Esophagus muscularis mucosa (tissue), 4 donors: ENCODE results near the gene KATNA1. TPM values are rescaled to one million over a fixed set of nuclear protein-coding genes. Genes with fewer than 3 reads are reported as not detected.

Source experiments
- DNase-seq: peaks from one replicate; pipeline ENCODE4 v3.0.0-alpha.2; 2017; ENCODE audit errors: extremely low spot score
- H3K27ac ChIP-seq, 4 donors: fragments of 200-600 bp; sonication (generic); replicated peaks in 1 of 4; 1 replicate in 3 of 4; 2 replicates in 1 of 4; pipeline ENCODE4 v1.5.1; 2016 to 2019; ENCODE audit warnings: mild to moderate bottlenecking in 1 of 4
- H3K27me3 ChIP-seq, 4 donors: fragments of 200-600 bp; sonication (generic); one replicate each; pipeline versions ENCODE4 v1.5.1 to v1.6.0; 2016 to 2019
- H3K36me3 ChIP-seq, 4 donors: fragments of 200-600 bp; sonication (generic); one replicate each; pipeline ENCODE4 v1.5.1; 2016 to 2019
- H3K4me1 ChIP-seq, 4 donors: fragments of 200-600 bp; sonication (generic); one replicate each; pipeline ENCODE4 v1.5.1; 2016 to 2019
- H3K4me3 ChIP-seq, 4 donors: fragments of 200-600 bp; sonication (generic); 1 replicate in 2 of 4; 2 replicates in 2 of 4; pipeline ENCODE4 v1.5.1; 2016 to 2019; ENCODE audit warnings: mild to moderate bottlenecking in 4 of 4, moderate library complexity in 1 of 4
- H3K9me3 ChIP-seq, 4 donors: fragments of 200-600 bp; sonication (generic); 1 replicate in 3 of 4; 2 replicates in 1 of 4; pipeline ENCODE4 v1.5.1; 2016 to 2019
- EP300 ChIP-seq: sonication (generic); formaldehyde crosslinking; IDR thresholded peaks from one replicate; pipeline ENCODE4 v1.6.1; 2017; ENCODE audit warnings: antibody characterized with exemption
- POLR2A ChIP-seq: fragments of 450-650 bp; IDR thresholded peaks from one replicate; pipeline ENCODE4 v1.6.1; 2017; ENCODE audit warnings: antibody characterized with exemption, moderate library complexity, mild to moderate bottlenecking, low read depth
- POLR2AphosphoS5 ChIP-seq, 2 donors: sonication (generic); formaldehyde crosslinking; IDR thresholded peaks; one replicate each; pipeline ENCODE4 v1.6.1; 2017; ENCODE audit warnings: antibody characterized with exemption in 2 of 2
- WGBS: methylation state at CpG from one replicate; pipeline ENCODE4 v1.1.5; 2018; 5-methylcytosine and 5-hydroxymethylcytosine counted together
- intact Hi-C: fragments of 100-400 bp; cut with DNase I; formaldehyde crosslinking; loops from one replicate; pipeline ENCODE4 v1.15.1; 2023
- total RNA-seq, 4 donors: library from RNA; depleted of rRNA; stranded (reverse); fragments of >200 nt; gene quantifications; one replicate each; pipeline versions ENCODE4 v1.1.0 to v1.2.1, GENCODE V29; 2016
- TF ChIP-seq, protein P1 (sequence below), 3 experiments: fragments of 200-600 bp in 2 of 3; fragments of 450-650 bp in 1 of 3; sonication (generic) in 2 of 3; IDR thresholded peaks; one replicate each; pipeline ENCODE4 v1.5.1; 2017 to 2019; ENCODE audit warnings: antibody characterized with exemption in 3 of 3, mild to moderate bottlenecking in 2 of 3, moderate library complexity in 1 of 3

KATNA1 gene
- total RNA-seq, 4 donors from 2014 or later: 15.8 to 24.5 (median 20.2) TPM

DNA sequence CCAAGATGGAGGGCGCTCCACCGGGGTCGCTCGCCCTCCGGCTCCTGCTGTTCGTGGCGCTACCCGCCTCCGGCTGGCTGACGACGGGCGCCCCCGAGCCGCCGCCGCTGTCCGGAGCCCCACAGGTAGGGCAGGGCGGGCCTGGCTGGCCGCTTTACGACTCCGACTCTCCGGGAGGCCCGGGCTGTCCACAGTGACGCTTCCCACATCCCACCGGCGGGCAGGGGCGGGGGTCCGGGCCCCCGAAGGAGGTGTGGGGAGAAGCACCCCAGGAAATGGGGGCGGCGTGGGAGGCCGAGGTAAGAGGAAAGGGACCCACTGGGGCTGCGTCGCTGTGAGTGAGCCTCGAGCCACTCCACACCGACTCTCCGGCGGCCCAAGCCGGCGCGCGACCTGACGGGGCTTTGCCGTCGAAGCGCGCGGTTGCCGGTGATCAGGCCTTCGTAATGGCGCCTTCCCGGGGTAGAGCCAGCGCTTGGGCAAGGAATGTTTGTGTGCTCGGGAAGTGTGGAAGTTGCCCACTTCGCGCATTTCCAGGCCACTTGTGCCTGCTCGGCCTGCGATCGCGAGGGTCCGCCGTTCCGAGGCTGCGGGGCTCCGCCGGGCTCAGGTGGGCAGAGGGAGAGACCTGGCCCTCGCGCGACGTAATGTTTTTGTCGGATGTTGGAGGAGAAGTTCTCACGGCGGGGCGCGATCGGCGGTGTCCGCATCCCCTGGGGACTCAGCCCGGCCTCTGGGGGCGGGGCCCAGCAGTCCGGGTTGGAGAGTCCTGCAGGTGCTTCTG is 81.9 kb downstream of the KATNA1 start:
- H3K36me3 ChIP-seq: no peaks in the 10 kb centered on the region
- intact Hi-C loops: loop anchor here (10.0 kb wide), 1 partner anchor 158 kb away; no protein-coding TSS in a partner anchor
- H3K27ac ChIP-seq: peak overlapping the region; percentile 94 to 98 (median 97)
- H3K4me1 ChIP-seq: peaks cover 19 to 25% (median 20%) of the 10 kb centered on the region in 4 donors
- peak; percentile 19 to 73 for TF ChIP-seq POLR2AphosphoS5 (IDR thresholded peaks at IDR 0.05)
- peak; percentile 38 for TF ChIP-seq POLR2A
- TF ChIP-seq, protein P1, sequence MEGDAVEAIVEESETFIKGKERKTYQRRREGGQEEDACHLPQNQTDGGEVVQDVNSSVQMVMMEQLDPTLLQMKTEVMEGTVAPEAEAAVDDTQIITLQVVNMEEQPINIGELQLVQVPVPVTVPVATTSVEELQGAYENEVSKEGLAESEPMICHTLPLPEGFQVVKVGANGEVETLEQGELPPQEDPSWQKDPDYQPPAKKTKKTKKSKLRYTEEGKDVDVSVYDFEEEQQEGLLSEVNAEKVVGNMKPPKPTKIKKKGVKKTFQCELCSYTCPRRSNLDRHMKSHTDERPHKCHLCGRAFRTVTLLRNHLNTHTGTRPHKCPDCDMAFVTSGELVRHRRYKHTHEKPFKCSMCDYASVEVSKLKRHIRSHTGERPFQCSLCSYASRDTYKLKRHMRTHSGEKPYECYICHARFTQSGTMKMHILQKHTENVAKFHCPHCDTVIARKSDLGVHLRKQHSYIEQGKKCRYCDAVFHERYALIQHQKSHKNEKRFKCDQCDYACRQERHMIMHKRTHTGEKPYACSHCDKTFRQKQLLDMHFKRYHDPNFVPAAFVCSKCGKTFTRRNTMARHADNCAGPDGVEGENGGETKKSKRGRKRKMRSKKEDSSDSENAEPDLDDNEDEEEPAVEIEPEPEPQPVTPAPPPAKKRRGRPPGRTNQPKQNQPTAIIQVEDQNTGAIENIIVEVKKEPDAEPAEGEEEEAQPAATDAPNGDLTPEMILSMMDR (IDR thresholded peaks at IDR 0.05): no peak
- TF ChIP-seq EP300: no peak
- no peak for DNase-seq
- no peaks in the 10 kb centered on the region for H3K27me3 ChIP-seq
- WGBS: 0% methylated on average over 8 of the region's 81 CpGs
- no peaks in the 10 kb centered on the region for H3K9me3 ChIP-seq
- H3K4me3 ChIP-seq: peak overlapping the region; percentile 92 to 99 (median 96)

DNA sequence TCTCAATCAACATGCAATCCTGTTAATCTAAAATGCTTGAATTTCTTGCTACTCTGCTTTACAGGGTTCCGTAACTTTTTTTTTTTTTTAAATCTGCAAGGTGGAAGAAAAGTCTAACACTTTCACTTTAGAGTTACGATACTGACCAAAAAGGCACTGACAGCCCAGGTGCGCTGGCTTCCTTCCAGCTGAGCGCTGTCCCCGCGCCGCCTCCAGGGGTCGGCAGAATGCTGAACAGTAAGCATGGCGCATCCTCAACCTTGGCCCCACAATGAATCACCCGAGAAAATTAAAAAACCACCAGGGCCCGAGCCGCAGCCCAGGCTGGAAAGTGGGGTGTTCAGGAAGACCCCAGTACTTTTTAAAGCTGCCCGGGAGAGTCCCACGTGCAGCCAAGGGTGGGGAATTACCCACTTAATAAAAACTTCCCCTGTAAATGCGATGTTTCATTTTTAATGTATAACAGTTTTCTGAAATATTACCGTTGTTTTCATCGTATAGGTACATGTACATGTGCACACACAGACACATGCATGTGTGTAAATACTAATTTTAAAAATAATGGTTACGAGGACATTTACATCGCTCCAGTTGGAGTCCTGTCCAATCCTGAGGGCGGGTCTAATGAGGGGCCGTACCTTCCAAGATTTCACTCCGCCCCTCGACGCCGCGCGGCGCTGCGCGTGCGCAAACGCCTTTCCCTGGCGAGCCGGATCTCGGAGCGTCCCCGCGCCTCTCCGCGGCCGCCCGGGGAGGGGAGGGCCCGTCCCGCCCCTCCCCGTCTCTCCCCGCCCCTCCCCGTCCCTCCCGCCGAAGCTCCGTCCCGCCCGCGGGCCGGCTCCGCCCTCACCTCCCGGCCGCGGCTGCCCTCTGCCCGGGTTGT is 82.7 kb downstream of the KATNA1 start, which contains the start of gene GINM1:
GINM1 (plus strand) TSS at position 849 of the 883 bp plus-strand sequence. CDS start 40 bp downstream, outside the sequence.
- H3K27ac ChIP-seq: peak within 1 kb of the TSS; percentile 94 to 98 (median 97)
- no peaks in the 10 kb centered on the region for H3K27me3 ChIP-seq
- H3K4me3 ChIP-seq: peak within 1 kb of the TSS; percentile 92 to 99 (median 96)
- H3K4me1 ChIP-seq: peaks cover 19 to 22% (median 20%) of the 10 kb centered on the region in 4 donors
- intact Hi-C loops: loop anchor here (10.0 kb wide), 1 partner anchor 159 kb away; no protein-coding TSS in a partner anchor
- no peaks in the 10 kb centered on the region for H3K36me3 ChIP-seq
- DNase-seq: peak; percentile 97
- WGBS: under 1% methylated on average over 23 of the region's 59 CpGs
- H3K9me3 ChIP-seq: no peaks in the 10 kb centered on the region
- TF ChIP-seq POLR2A (no peak), POLR2AphosphoS5 (IDR thresholded peaks at IDR 0.05) (peak; percentile 24 to 77), EP300 (no peak)
- TF ChIP-seq, protein P1 (IDR thresholded peaks at IDR 0.05): peak; percentile 41 to 62 (median 52)

DNA sequence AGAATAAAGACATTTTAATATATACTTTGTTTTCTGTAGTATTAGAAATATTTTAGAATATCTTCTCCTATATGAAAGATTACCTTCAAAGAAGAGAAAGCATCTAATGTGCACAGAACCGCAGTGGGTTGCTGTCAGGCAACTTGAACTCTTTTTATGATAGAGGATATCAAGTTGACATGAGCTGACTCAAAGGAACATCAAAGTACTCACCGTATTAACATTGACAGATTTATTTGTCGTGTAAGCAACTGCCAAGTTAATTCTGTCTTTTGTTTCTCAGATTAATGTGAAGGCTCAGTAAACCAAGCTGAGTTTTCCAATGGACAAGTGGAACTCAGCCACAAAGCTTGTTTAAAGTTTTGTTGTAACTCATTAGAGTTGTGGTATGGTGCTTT is 84.6 kb downstream of the KATNA1 start:
- DNase-seq: no peak
- Histone ChIP-seq H3K36me3 (no peaks in the 10 kb centered on the region), H3K4me3 (no peak overlapping the region), H3K27ac (no peak overlapping the region), H3K27me3 (no peaks in the 10 kb centered on the region), H3K9me3 (no peaks in the 10 kb centered on the region), H3K4me1 (peaks cover 19 to 21% (median 19%) of the 10 kb centered on the region in 4 donors)
- intact Hi-C loops: loop anchor here (10.0 kb wide), 1 partner anchor 161 kb away; no protein-coding TSS in a partner anchor
- TF ChIP-seq POLR2A (no peak), POLR2AphosphoS5 (IDR thresholded peaks at IDR 0.05) (no peak), EP300 (no peak)
- TF ChIP-seq, protein P1 (IDR thresholded peaks at IDR 0.05): no peak
- 64% methylated on average over 3 of the region's 3 CpGs for WGBS

DNA sequence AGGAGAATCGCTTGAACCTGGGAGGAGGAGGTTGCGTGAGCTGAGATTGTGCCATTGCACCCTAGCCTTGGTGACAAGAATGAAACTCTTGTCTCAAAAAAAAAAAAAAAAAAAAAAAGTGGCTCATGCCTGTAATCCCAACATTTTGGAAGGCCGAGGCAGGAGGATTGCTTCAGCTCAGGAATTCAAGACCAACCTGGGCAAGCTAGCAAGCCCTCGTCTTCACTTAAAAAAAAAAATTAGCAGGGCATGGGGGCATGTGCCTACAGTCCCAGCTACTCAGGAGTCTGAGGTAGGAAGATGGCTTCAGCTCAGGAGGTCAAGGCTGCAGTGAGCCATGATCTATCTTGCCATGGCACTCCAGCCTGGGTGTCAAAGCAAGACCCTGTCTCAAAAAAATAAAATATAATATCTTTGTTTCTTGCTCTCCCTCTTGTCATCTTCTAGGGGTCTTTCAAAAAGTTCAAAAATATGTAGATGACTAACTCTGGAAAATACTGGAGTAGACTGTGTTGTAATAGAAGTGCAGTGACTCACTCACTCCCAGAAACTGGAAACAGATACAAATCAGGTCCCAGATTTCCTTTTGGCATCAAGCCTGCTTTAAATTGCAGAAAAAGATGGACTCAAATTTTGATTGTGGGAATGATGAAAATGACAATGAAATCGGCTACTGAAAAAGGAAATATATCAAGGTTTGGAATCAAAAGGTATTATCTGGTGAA is 85.1 kb downstream of the KATNA1 start:
- TF ChIP-seq EP300: no peak
- TF ChIP-seq POLR2A: no peak
- TF ChIP-seq, protein P1 (IDR thresholded peaks at IDR 0.05): no peak
- no peak for TF ChIP-seq POLR2AphosphoS5 (IDR thresholded peaks at IDR 0.05)

More for the DNA sequence above, 85.1 kb downstream of the KATNA1 start:
- Histone ChIP-seq H3K27me3 (no peaks in the 10 kb centered on the region), H3K4me3 (no peak overlapping the region), H3K36me3 (no peaks in the 10 kb centered on the region), H3K9me3 (no peaks in the 10 kb centered on the region), H3K4me1 (peaks cover 19 to 21% (median 19%) of the 10 kb centered on the region in 4 donors), H3K27ac (no peak overlapping the region)
- DNase-seq: no peak
- WGBS: 85% methylated on average over 5 of the region's 5 CpGs
- intact Hi-C loops: loop anchor here (10.0 kb wide), 1 partner anchor 161 kb away; no protein-coding TSS in a partner anchor
